ENCODE measurements around the gene AFF3.

The AFF3 gene

GRCh38 chr2:99726691-99727090 lies 415.7 kb downstream of the AFF3 start:
- no peak overlapping the region for H3K27ac ChIP-seq

GRCh38 chr2:99725820-99726219 lies 416.6 kb downstream of the AFF3 start:
- POLR2A ChIA-PET (ENCODE audit: low non-redundant PET): no interaction called here
- DNase-seq (ENCODE audit: low spot score): no peak
- H3K27ac ChIP-seq: no peak overlapping the region
- CTCF ChIA-PET: interaction anchor here (0.6 to 1.6 kb wide), 4 partner anchors 15 to 1375 kb away, joined by 3 to 11 read pairs (median 3); no protein-coding TSS in a partner anchor
- no peak for TF ChIP-seq CTCF (conservative IDR thresholded peaks at IDR 0.05; ENCODE audit: low read depth)

More at GRCh38 chr2:99726691-99727090, 415.7 kb downstream of the AFF3 start:
- CTCF ChIA-PET: interaction anchor here (0.7 kb wide), 1 partner anchor 16 kb away, joined by 3 read pairs; no protein-coding TSS in a partner anchor
- no peak for DNase-seq (ENCODE audit: low spot score)
- no peak for TF ChIP-seq CTCF (conservative IDR thresholded peaks at IDR 0.05; ENCODE audit: low read depth)
- POLR2A ChIA-PET (ENCODE audit: low non-redundant PET): no interaction called here

- ChIA-PET POLR2A (ENCODE audit: low non-redundant PET) (no interaction called here), CTCF (no interaction called here)
- no peak overlapping the region for H3K27ac ChIP-seq
- TF ChIP-seq CTCF (conservative IDR thresholded peaks at IDR 0.05; ENCODE audit: low read depth): no peak
- DNase-seq (ENCODE audit: low spot score): no peak
Measured at GRCh38 chr2:99722476-99722875, 419.9 kb downstream of the AFF3 start.

- no peak overlapping the region for H3K27ac ChIP-seq
- TF ChIP-seq CTCF (conservative IDR thresholded peaks at IDR 0.05; ENCODE audit: low read depth): no peak
- POLR2A ChIA-PET (ENCODE audit: low non-redundant PET): no interaction called here
- CTCF ChIA-PET: no interaction called here
- DNase-seq (ENCODE audit: low spot score): no peak
Measured at GRCh38 chr2:99719102-99719501, 423.3 kb downstream of the AFF3 start.

GRCh38 chr2:99715956-99716355 lies 426.4 kb downstream of the AFF3 start:
- DNase-seq (ENCODE audit: low spot score): no peak
- no peak for TF ChIP-seq CTCF (conservative IDR thresholded peaks at IDR 0.05; ENCODE audit: low read depth)
- no peak overlapping the region for H3K27ac ChIP-seq
- ChIA-PET CTCF (interaction anchor here (0.6 to 0.7 kb wide), 2 partner anchors 9 to 59 kb away, joined by 3 read pairs; no protein-coding TSS in a partner anchor), POLR2A (ENCODE audit: low non-redundant PET) (no interaction called here)

- no peak for TF ChIP-seq CTCF (conservative IDR thresholded peaks at IDR 0.05; ENCODE audit: low read depth)
- H3K27ac ChIP-seq: no peak overlapping the region
- CTCF ChIA-PET: interaction anchor here (0.5 kb wide), 1 partner anchor 9 kb away, joined by 3 read pairs; no protein-coding TSS in a partner anchor
- POLR2A ChIA-PET (ENCODE audit: low non-redundant PET): no interaction called here
- DNase-seq (ENCODE audit: low spot score): no peak
Measured at GRCh38 chr2:99714349-99714748, 428.0 kb downstream of the AFF3 start.

- H3K27ac ChIP-seq: no peak overlapping the region
- ChIA-PET POLR2A (ENCODE audit: low non-redundant PET) (no interaction called here), CTCF (no interaction called here)
- no peak for TF ChIP-seq CTCF (conservative IDR thresholded peaks at IDR 0.05; ENCODE audit: low read depth)
- DNase-seq (ENCODE audit: low spot score): no peak
Measured at GRCh38 chr2:99711144-99711543, 431.2 kb downstream of the AFF3 start.
